Keratinocyte (primary cell): ENCODE data around the gene TELO2.

ENCODE experiments used
- CTCF ChIP-seq, 3 experiments: IDR thresholded peaks in 1 of 3; conservative IDR thresholded peaks in 1 of 3; optimal IDR thresholded peaks in 1 of 3; 2 replicates in 2 of 3; 3 replicates in 1 of 3; pipeline versions ENCODE3 to v1.5.1; 2011; ENCODE audit warnings: low read length in 3 of 3, mild to moderate bottlenecking in 3 of 3, moderate library complexity in 2 of 3, control low read depth in 1 of 3, inconsistent platforms in 1 of 3; ENCODE audit not compliant: insufficient read depth in 2 of 3; ENCODE audit errors: extremely low read depth in 1 of 3
- EZH2 ChIP-seq: IDR thresholded peaks from one replicate; pipeline ENCODE4 v1.6.1; 2012; ENCODE audit warnings: inconsistent platforms, mild to moderate bottlenecking, low read length, moderate library complexity

GRCh38 chr16:1546430-1546829, 53.3 kb downstream of the TELO2 start:
- TF ChIP-seq CTCF (optimal IDR thresholded peaks at IDR 0.05 in 1 of 3, IDR thresholded peaks at IDR 0.05 in 1 of 3, conservative IDR thresholded peaks at IDR 0.05 in 1 of 3; ENCODE audit: extremely low read depth in 1 of 3, insufficient read depth in 2 of 3, low read length in 3 of 3) (no peak), EZH2 (no peak)
